ENCODE measurements around the gene ZNF219. TPM values are rescaled to one million over a fixed set of nuclear protein-coding genes. Genes with fewer than 3 reads are reported as not detected.

ZNF219 gene
- total RNA-seq, 1 experiment from 2014 or later: 19.9 TPM

GRCh38 chr14:21120686-21121085 is 22.2 kb upstream of the ZNF219 start:
- in situ Hi-C loops (cut with HindIII; ENCODE audit: low pct_unique_long_range_greater_than_20kb, low sequenced_read_pairs) (no loop called here), intact Hi-C loops (cut with micrococcal nuclease; ENCODE audit: unreplicated experiment) (no loop called here)
- no peak for TF ChIP-seq POLR2AphosphoS5 (IDR thresholded peaks at IDR 0.05; ENCODE audit: low read depth, low read length)
- no peak for TF ChIP-seq TCF7L2 (IDR thresholded peaks at IDR 0.05; ENCODE audit: low read depth, low read length)
- TF ChIP-seq SIN3A (IDR thresholded peaks at IDR 0.05; ENCODE audit: borderline replicate concordance, insufficient read depth, low read depth, low read length): no peak
- TF ChIP-seq, protein P1, sequence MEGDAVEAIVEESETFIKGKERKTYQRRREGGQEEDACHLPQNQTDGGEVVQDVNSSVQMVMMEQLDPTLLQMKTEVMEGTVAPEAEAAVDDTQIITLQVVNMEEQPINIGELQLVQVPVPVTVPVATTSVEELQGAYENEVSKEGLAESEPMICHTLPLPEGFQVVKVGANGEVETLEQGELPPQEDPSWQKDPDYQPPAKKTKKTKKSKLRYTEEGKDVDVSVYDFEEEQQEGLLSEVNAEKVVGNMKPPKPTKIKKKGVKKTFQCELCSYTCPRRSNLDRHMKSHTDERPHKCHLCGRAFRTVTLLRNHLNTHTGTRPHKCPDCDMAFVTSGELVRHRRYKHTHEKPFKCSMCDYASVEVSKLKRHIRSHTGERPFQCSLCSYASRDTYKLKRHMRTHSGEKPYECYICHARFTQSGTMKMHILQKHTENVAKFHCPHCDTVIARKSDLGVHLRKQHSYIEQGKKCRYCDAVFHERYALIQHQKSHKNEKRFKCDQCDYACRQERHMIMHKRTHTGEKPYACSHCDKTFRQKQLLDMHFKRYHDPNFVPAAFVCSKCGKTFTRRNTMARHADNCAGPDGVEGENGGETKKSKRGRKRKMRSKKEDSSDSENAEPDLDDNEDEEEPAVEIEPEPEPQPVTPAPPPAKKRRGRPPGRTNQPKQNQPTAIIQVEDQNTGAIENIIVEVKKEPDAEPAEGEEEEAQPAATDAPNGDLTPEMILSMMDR (IDR thresholded peaks at IDR 0.05): no peak
- TF ChIP-seq REST (IDR thresholded peaks at IDR 0.05; ENCODE audit: insufficient read depth in 1 of 2, low read depth in 2 of 2, low read length in 1 of 2): no peak
- DNase-seq (ENCODE audit: low read depth, low spot score) (no peak), ATAC-seq (no peak)
- H3K9me3 ChIP-seq (ENCODE audit: control insufficient read depth, insufficient read depth, low read depth, low read length): no peaks in the 10 kb centered on the region
- BruUV-seq (replicated peaks): no TSS peak
- H3K4me3 ChIP-seq (ENCODE audit: low read depth in 2 of 2, low read length in 2 of 2): no peak overlapping the region
- 0 out of 2 replicates have a peak, but pooled peaks cover 2% of the 10 kb centered on the region for H3K27me3 ChIP-seq (ENCODE audit: control insufficient read depth, insufficient read depth, low read length)
- H3K36me3 ChIP-seq (ENCODE audit: control insufficient read depth, insufficient read depth, low read length): no peaks in the 10 kb centered on the region
- no peaks in the 10 kb centered on the region for H3K4me1 ChIP-seq (ENCODE audit: control insufficient read depth, insufficient read depth, low read length)
- ChIA-PET POLR2A (no interaction called here), CTCF (no interaction called here)
- no peak overlapping the region for H3K27ac ChIP-seq (ENCODE audit: low read length)

GRCh38 chr14:21118933-21119332 is 20.5 kb upstream of the ZNF219 start:
- CTCF ChIA-PET: no interaction called here

More at GRCh38 chr14:21118933-21119332, 20.5 kb upstream of the ZNF219 start:
- DNase-seq (ENCODE audit: low read depth, low spot score) (no peak), ATAC-seq (no peak)
- POLR2A ChIA-PET: no interaction called here
- Histone ChIP-seq H3K36me3 (ENCODE audit: control insufficient read depth, insufficient read depth, low read length) (no peaks in the 10 kb centered on the region), H3K27ac (ENCODE audit: low read length) (no peak overlapping the region), H3K9me3 (ENCODE audit: control insufficient read depth, insufficient read depth, low read depth, low read length) (no peaks in the 10 kb centered on the region), H3K4me3 (ENCODE audit: low read depth in 2 of 2, low read length in 2 of 2) (no peak overlapping the region), H3K4me1 (ENCODE audit: control insufficient read depth, insufficient read depth, low read length) (no peaks in the 10 kb centered on the region), H3K27me3 (ENCODE audit: control insufficient read depth, insufficient read depth, low read length) (0 out of 2 replicates have a peak, but pooled peaks cover 2% of the 10 kb centered on the region)
- TF ChIP-seq SIN3A (IDR thresholded peaks at IDR 0.05; ENCODE audit: borderline replicate concordance, insufficient read depth, low read depth, low read length): no peak
- TF ChIP-seq POLR2AphosphoS5 (IDR thresholded peaks at IDR 0.05; ENCODE audit: low read depth, low read length): no peak
- TF ChIP-seq REST (IDR thresholded peaks at IDR 0.05; ENCODE audit: insufficient read depth in 1 of 2, low read depth in 2 of 2, low read length in 1 of 2): no peak
- TF ChIP-seq, protein P1 (IDR thresholded peaks at IDR 0.05): no peak
- no peak for TF ChIP-seq TCF7L2 (IDR thresholded peaks at IDR 0.05; ENCODE audit: low read depth, low read length)
- no TSS peak for BruUV-seq (replicated peaks)
- in situ Hi-C loops (cut with HindIII; ENCODE audit: low pct_unique_long_range_greater_than_20kb, low sequenced_read_pairs): no loop called here
- intact Hi-C loops (cut with micrococcal nuclease; ENCODE audit: unreplicated experiment): no loop called here

All from Panc1 (cell line).